IMR-90 (cell line): ENCODE data around the gene SH3RF3. TPM values are rescaled to one million over a fixed set of nuclear protein-coding genes. Genes with fewer than 3 reads are reported as not detected.

Experiments
- ATAC-seq: fragments of 200-7000 bp; cut with Tn5 transposase; 2 replicates; pipeline ENCODE4 v1.9.1; 2020; ENCODE audit warnings: low read depth, mild to moderate bottlenecking, moderate library complexity
- BruUV-seq: library from RNA; stranded (reverse); fragments of 400-500 nt; replicated peaks from 2 replicates; lab custom pipeline; 2021; lab: Mats Ljungman, UMichigan
- CTCF ChIA-PET: fragments of 300-600 bp; formaldehyde crosslinking; extraction: SDS; loops from one replicate; lab custom pipeline; 2021; ENCODE audit warnings: antibody characterized with exemption; lab: Yijun Ruan, JAX
- POLR2A ChIA-PET: fragments of 300-600 bp; sonication (Branson Sonifier 250); formaldehyde crosslinking; loops from one replicate; lab custom pipeline; 2022; ENCODE audit warnings: antibody characterized with exemption; ENCODE audit not compliant: unreplicated experiment; lab: Charles Lee
- DNase-seq: peaks from one replicate; pipeline ENCODE4 v3.0.0; 2013
- H2AFZ ChIP-seq: replicated peaks from 2 replicates; pipeline ENCODE3; 2013; ENCODE audit warnings: low read length, mild to moderate bottlenecking; ENCODE audit not compliant: poor library complexity
- H2AK5ac ChIP-seq: 2 replicates; pipeline ENCODE4 v1.6.1; 2013; ENCODE audit warnings: low read depth, low read length, inconsistent platforms
- H2AK9ac ChIP-seq: replicated peaks from 2 replicates; pipeline ENCODE3; 2013; ENCODE audit warnings: mild to moderate bottlenecking, low read depth, low read length, moderate library complexity; ENCODE audit not compliant: poor library complexity
- H2BK120ac ChIP-seq: 2 replicates; pipeline ENCODE4 v1.6.1; 2013; ENCODE audit warnings: low read depth, low read length, inconsistent platforms
- H2BK15ac ChIP-seq: 3 replicates; pipeline ENCODE4 v1.6.1; 2013; ENCODE audit warnings: low read depth, low read length, inconsistent platforms
- H2BK20ac ChIP-seq: 2 replicates; pipeline ENCODE4 v1.6.1; 2013; ENCODE audit warnings: low read depth, mild to moderate bottlenecking, inconsistent platforms, low read length, moderate library complexity
- H2BK5ac ChIP-seq: 2 replicates; pipeline ENCODE4 v1.6.1; 2013; ENCODE audit warnings: mild to moderate bottlenecking, low read depth, low read length, inconsistent platforms; ENCODE audit not compliant: poor library complexity, severe bottlenecking
- H3K14ac ChIP-seq: replicated peaks from 2 replicates; pipeline ENCODE4 v1.6.1; 2013; ENCODE audit warnings: low read depth, low read length, inconsistent platforms
- H3K18ac ChIP-seq: 2 replicates; pipeline ENCODE4 v1.6.1; 2013; ENCODE audit warnings: low read depth, low read length, control low read depth
- H3K23ac ChIP-seq: 2 replicates; pipeline ENCODE4 v1.6.1; 2013; ENCODE audit warnings: low read depth, low read length, inconsistent platforms
- H3K27ac ChIP-seq: 2 replicates; pipeline ENCODE4 v1.5.1; 2013; ENCODE audit warnings: mild to moderate bottlenecking, control low read depth, low read length; ENCODE audit not compliant: insufficient read depth
- H3K27me3 ChIP-seq: 2 replicates; pipeline ENCODE4 v1.6.1; 2013; ENCODE audit warnings: low read length; ENCODE audit not compliant: control insufficient read depth, insufficient read depth
- H3K36me3 ChIP-seq: 2 replicates; pipeline ENCODE4 v1.6.1; 2013; ENCODE audit warnings: low read length, mixed read lengths; ENCODE audit not compliant: control insufficient read depth, insufficient read depth
- H3K4ac ChIP-seq: 2 replicates; pipeline ENCODE4 v1.6.1; 2013; ENCODE audit warnings: low read depth, low read length, inconsistent platforms
- H3K4me1 ChIP-seq: 2 replicates; pipeline ENCODE4 v1.6.1; 2013; ENCODE audit warnings: low read length, mixed read lengths; ENCODE audit not compliant: control insufficient read depth, insufficient read depth
- H3K4me2 ChIP-seq: 2 replicates; pipeline ENCODE4 v1.6.1; 2013; ENCODE audit warnings: low read depth, mild to moderate bottlenecking, control low read depth, low read length, moderate library complexity
- H3K4me3 ChIP-seq: 2 replicates; pipeline ENCODE4 v1.5.1; 2013; ENCODE audit warnings: low read depth, mild to moderate bottlenecking, control low read depth, low read length, moderate library complexity; ENCODE audit not compliant: insufficient read depth
- H3K56ac ChIP-seq: 2 replicates; pipeline ENCODE4 v1.6.1; 2013; ENCODE audit warnings: low read length, inconsistent platforms; ENCODE audit not compliant: insufficient read depth; ENCODE audit errors: extremely low read depth
- H3K79me1 ChIP-seq, 2 experiments: 2 replicates each; pipeline ENCODE4 v1.6.1; 2013; ENCODE audit warnings: low read length in 2 of 2, inconsistent platforms in 1 of 2, low read depth in 1 of 2
- H3K9ac ChIP-seq: 2 replicates; pipeline ENCODE4 v1.6.1; 2013; ENCODE audit warnings: low read depth, low read length, control low read depth
- H3K9me1 ChIP-seq: 2 replicates; pipeline ENCODE4 v1.6.1; 2013; ENCODE audit warnings: low read length, inconsistent platforms; ENCODE audit not compliant: insufficient read depth
- H3K9me3 ChIP-seq: 2 replicates; pipeline ENCODE4 v1.6.1; 2013; ENCODE audit warnings: low read length; ENCODE audit not compliant: control insufficient read depth, insufficient read depth
- H4K20me1 ChIP-seq: 2 replicates; pipeline ENCODE4 v1.6.1; 2013; ENCODE audit warnings: low read length, inconsistent platforms; ENCODE audit not compliant: insufficient read depth
- H4K5ac ChIP-seq: 2 replicates; pipeline ENCODE4 v1.6.1; 2013; ENCODE audit warnings: mild to moderate bottlenecking, low read depth, low read length, control low read depth
- H4K8ac ChIP-seq, 2 experiments: 2 replicates each; pipeline ENCODE4 v1.6.1; 2013; ENCODE audit warnings: low read depth in 2 of 2, low read length in 2 of 2, control low read depth in 1 of 2, inconsistent platforms in 1 of 2
- H4K91ac ChIP-seq: 2 replicates; pipeline ENCODE4 v1.6.1; 2013; ENCODE audit warnings: low read depth, low read length, inconsistent platforms; ENCODE audit not compliant: insufficient read depth
- CHD1 ChIP-seq: IDR thresholded peaks from 2 replicates; pipeline ENCODE4 v1.6.1; 2012; ENCODE audit warnings: low read depth, low read length, improper control_type of control experiment
- MAFK ChIP-seq: IDR thresholded peaks from 2 replicates; pipeline ENCODE4 v1.6.1; 2012; ENCODE audit warnings: low read depth, low read length, improper control_type of control experiment
- MAZ ChIP-seq: IDR thresholded peaks from 2 replicates; pipeline ENCODE4 v1.6.1; 2012; ENCODE audit warnings: low read depth, mild to moderate bottlenecking, low read length, improper control_type of control experiment, moderate library complexity, borderline replicate concordance
- NFE2L2 ChIP-seq: fragments of 150-350 bp; IDR thresholded peaks from 2 replicates; pipeline ENCODE4 v1.6.1; 2016; ENCODE audit warnings: low read depth, mild to moderate bottlenecking, low read length
- RAD21 ChIP-seq: IDR thresholded peaks from 2 replicates; pipeline ENCODE4 v1.6.1; 2012; ENCODE audit warnings: low read length, improper control_type of control experiment
- RCOR1 ChIP-seq: IDR thresholded peaks from 2 replicates; pipeline ENCODE4 v1.6.1; 2012; ENCODE audit warnings: mild to moderate bottlenecking, low read length, improper control_type of control experiment; ENCODE audit not compliant: insufficient replicate concordance
- RFX5 ChIP-seq: IDR thresholded peaks from 2 replicates; pipeline ENCODE4 v1.8.0; 2012; ENCODE audit warnings: low read depth, mild to moderate bottlenecking, low read length, moderate library complexity
- SMC3 ChIP-seq: fragments of 150-350 bp; IDR thresholded peaks from 2 replicates; pipeline ENCODE4 v1.6.1; 2016; ENCODE audit warnings: low read depth, mild to moderate bottlenecking, antibody characterized with exemption, low read length, moderate library complexity
- WGBS, 2 experiments: methylation state at CpG; one replicate each; pipeline versions ENCODE4 v1.1.5 to v1.1.7; 2013; ENCODE audit warnings: missing lambda C conversion rate in 2 of 2; ENCODE audit not compliant: insufficient read length in 1 of 2; ENCODE audit errors: extremely low coverage in 2 of 2; 5-methylcytosine and 5-hydroxymethylcytosine counted together
- dilution Hi-C: fragments of 300-500 bp; cut with HindIII; formaldehyde crosslinking; loops from one replicate; pipeline ENCODE4 v1.14.3; 2018; ENCODE audit warnings: low sequenced_read_pairs; ENCODE audit not compliant: unreplicated experiment
- in situ Hi-C: fragments of 300-500 bp; cut with MboI; formaldehyde crosslinking; loops from 3 replicates; pipeline ENCODE4 v1.14.3; 2019; ENCODE audit warnings: low sequenced_read_pairs, inconsistent platforms, mixed read lengths
- intact Hi-C: fragments of 100-400 bp; cut with micrococcal nuclease; formaldehyde crosslinking; loops from 2 replicates; pipeline ENCODE4 v1.10.0; 2022
- polyA plus RNA-seq, 3 experiments: library from polyadenylated mRNA; depleted of rRNA; stranded (reverse); fragments of >200 nt; gene quantifications; 2 replicates each; pipeline ENCODE4 v1.2.3, GENCODE V29; 2012; ENCODE audit warnings: low replicate concordance in 1 of 3
- total RNA-seq: library from RNA; depleted of rRNA; stranded (reverse); fragments of >200 nt; gene quantifications from 2 replicates; pipeline ENCODE4 v1.2.3, GENCODE V29; 2012
- TF ChIP-seq, protein P1 (sequence below): conservative IDR thresholded peaks from 2 replicates; pipeline ENCODE4 v1.5.1; 2012; ENCODE audit warnings: mild to moderate bottlenecking, low read depth, low read length, improper control_type of control experiment
- TF ChIP-seq, protein P2 (sequence below): fragments of 150-350 bp; IDR thresholded peaks from 2 replicates; pipeline ENCODE4 v1.6.1; 2016; ENCODE audit warnings: low read depth, mild to moderate bottlenecking, low read length, moderate library complexity, borderline replicate concordance

SH3RF3 gene
- total and polyA plus RNA-seq, 2 of the 4 experiments (the other 2 are of a cell fraction), result 3.4 to 5.3 TPM

DNA sequence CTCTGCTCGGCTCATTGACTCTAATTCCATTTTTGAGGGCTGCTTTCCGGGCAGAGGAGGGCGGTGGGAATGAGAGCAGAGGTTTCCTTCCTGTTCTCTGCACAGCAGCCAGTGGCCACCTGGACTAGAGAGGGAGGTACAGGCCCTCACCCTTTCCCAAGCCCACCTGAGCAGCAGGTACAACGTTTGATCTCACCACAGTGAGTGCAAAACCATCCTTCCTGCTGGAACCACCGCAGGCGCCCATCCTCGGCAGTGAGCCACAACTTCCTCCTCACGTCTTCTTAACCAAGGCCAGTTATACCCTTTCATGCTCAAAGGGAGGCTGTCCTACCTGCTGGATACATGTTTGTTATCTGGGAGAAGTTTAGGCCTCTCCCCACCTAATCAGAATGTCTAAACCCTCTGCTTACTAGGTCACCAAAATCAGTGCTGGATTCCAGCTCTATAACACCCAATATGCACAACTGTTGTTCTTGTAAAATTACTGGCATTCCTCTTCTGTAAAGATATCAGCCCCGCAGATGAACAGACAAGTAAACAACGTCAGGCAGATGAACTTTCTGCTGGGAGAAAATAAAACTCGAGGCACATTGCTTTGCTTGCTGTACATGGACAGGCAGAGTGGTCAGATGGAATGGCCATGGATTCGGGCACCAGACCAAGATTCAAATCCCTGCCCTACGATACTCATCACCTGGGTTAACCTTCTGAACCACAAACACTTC is 191.4 kb downstream of the SH3RF3 start:
- in situ Hi-C loops, result no loop called here

More for the DNA sequence above, 191.4 kb downstream of the SH3RF3 start:
- H3K36me3 ChIP-seq, result no peaks in the 10 kb centered on the region
- peak overlapping the region; percentile 17 for H3K23ac ChIP-seq
- peak overlapping the region; percentile 81 for H2BK120ac ChIP-seq
- peak overlapping the region; percentile 59 for H3K14ac ChIP-seq
- H2BK5ac ChIP-seq, result no peak overlapping the region
- H2BK20ac ChIP-seq, result peak overlapping the region; percentile 8
- peak overlapping the region; percentile 48 for H4K5ac ChIP-seq
- H3K56ac ChIP-seq, result no peak overlapping the region
- TF ChIP-seq, protein P1, sequence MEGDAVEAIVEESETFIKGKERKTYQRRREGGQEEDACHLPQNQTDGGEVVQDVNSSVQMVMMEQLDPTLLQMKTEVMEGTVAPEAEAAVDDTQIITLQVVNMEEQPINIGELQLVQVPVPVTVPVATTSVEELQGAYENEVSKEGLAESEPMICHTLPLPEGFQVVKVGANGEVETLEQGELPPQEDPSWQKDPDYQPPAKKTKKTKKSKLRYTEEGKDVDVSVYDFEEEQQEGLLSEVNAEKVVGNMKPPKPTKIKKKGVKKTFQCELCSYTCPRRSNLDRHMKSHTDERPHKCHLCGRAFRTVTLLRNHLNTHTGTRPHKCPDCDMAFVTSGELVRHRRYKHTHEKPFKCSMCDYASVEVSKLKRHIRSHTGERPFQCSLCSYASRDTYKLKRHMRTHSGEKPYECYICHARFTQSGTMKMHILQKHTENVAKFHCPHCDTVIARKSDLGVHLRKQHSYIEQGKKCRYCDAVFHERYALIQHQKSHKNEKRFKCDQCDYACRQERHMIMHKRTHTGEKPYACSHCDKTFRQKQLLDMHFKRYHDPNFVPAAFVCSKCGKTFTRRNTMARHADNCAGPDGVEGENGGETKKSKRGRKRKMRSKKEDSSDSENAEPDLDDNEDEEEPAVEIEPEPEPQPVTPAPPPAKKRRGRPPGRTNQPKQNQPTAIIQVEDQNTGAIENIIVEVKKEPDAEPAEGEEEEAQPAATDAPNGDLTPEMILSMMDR, result no peak
- no peak for TF ChIP-seq SMC3
- TF ChIP-seq, protein P2, sequence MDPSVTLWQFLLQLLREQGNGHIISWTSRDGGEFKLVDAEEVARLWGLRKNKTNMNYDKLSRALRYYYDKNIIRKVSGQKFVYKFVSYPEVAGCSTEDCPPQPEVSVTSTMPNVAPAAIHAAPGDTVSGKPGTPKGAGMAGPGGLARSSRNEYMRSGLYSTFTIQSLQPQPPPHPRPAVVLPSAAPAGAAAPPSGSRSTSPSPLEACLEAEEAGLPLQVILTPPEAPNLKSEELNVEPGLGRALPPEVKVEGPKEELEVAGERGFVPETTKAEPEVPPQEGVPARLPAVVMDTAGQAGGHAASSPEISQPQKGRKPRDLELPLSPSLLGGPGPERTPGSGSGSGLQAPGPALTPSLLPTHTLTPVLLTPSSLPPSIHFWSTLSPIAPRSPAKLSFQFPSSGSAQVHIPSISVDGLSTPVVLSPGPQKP, result no peak
- TF ChIP-seq CHD1, result no peak
- TF ChIP-seq MAFK, result no peak
- no peak for TF ChIP-seq RAD21
- TF ChIP-seq RCOR1, result no peak
- no peak for TF ChIP-seq MAZ
- TF ChIP-seq RFX5, result no peak
- TF ChIP-seq NFE2L2, result no peak
- H3K4me3 ChIP-seq, result no peak overlapping the region
- H2AFZ ChIP-seq, result no peak overlapping the region
- no peak for ATAC-seq
- ChIA-PET CTCF (interaction anchor here (1.4 kb wide), 1 partner anchor 190 kb away, joined by 3 read pairs; no protein-coding TSS in a partner anchor), POLR2A (no interaction called here)
- H3K4me2 ChIP-seq, result peak overlapping the region; percentile 17; the same call in 1 of the 2 replicates
- peaks cover 46% of the 10 kb centered on the region for H4K20me1 ChIP-seq
- dilution Hi-C loops (no loop called here), intact Hi-C loops (loop anchor here (5.0 kb wide), 3 partner anchors 117 to 177 kb away; no protein-coding TSS in a partner anchor)
- H3K79me1 ChIP-seq, result peaks cover 48 to 87% of the 10 kb centered on the region in 2 experiments
- H4K91ac ChIP-seq, result peak overlapping the region; percentile 83
- H3K4ac ChIP-seq, result peak overlapping the region; percentile 71
- WGBS, 2 experiments, result no CpG with 5 or more reads among the region's 13 CpGs
- peak overlapping the region; percentile 30; the same call in 1 of the 3 replicates for H2BK15ac ChIP-seq
- H3K4me1 ChIP-seq, result peaks cover 47% of the 10 kb centered on the region
- H3K27me3 ChIP-seq, result no peaks in the 10 kb centered on the region
- no peak overlapping the region for H2AK9ac ChIP-seq
- H3K18ac ChIP-seq, result peak overlapping the region; percentile 40
- peaks cover 55% of the 10 kb centered on the region for H3K9me1 ChIP-seq
- H3K27ac ChIP-seq, result peak overlapping the region; percentile 42; the same call in 1 of the 2 replicates
- DNase-seq, result no peak
- no peak overlapping the region for H3K9ac ChIP-seq
- H3K9me3 ChIP-seq, result no peaks in the 10 kb centered on the region
- peak overlapping the region; percentile 92 for H2AK5ac ChIP-seq
- peak overlapping the region; percentile 14 to 70; a peak in 3 of 4 replicates for H4K8ac ChIP-seq
- no TSS peak for BruUV-seq
